A673 (cell line): ENCODE results near the gene MMP21.

Experiments used
- EZH2 ChIP-seq: fragments of 200-600 bp; sonication (generic); IDR thresholded peaks from 2 replicates; pipeline ENCODE4 v1.6.1; 2017; ENCODE audit warnings: borderline replicate concordance, low read depth, mild to moderate bottlenecking, mixed read lengths, antibody characterized with exemption, low read length; ENCODE audit not compliant: poor library complexity, severe bottlenecking
- TF ChIP-seq, protein P1 (sequence below): fragments of 300-800, 200-600 bp; sonication (generic); conservative IDR thresholded peaks from 2 replicates; pipeline ENCODE4 v1.5.1; 2017; ENCODE audit warnings: low read depth, mild to moderate bottlenecking, antibody characterized with exemption, low read length, moderate library complexity, mixed read lengths

GRCh38 chr10:125822878-125823662 is 47.4 kb upstream of the MMP21 start, which contains the start of the genes BCCIP and UROS:
- TF ChIP-seq, protein P1, sequence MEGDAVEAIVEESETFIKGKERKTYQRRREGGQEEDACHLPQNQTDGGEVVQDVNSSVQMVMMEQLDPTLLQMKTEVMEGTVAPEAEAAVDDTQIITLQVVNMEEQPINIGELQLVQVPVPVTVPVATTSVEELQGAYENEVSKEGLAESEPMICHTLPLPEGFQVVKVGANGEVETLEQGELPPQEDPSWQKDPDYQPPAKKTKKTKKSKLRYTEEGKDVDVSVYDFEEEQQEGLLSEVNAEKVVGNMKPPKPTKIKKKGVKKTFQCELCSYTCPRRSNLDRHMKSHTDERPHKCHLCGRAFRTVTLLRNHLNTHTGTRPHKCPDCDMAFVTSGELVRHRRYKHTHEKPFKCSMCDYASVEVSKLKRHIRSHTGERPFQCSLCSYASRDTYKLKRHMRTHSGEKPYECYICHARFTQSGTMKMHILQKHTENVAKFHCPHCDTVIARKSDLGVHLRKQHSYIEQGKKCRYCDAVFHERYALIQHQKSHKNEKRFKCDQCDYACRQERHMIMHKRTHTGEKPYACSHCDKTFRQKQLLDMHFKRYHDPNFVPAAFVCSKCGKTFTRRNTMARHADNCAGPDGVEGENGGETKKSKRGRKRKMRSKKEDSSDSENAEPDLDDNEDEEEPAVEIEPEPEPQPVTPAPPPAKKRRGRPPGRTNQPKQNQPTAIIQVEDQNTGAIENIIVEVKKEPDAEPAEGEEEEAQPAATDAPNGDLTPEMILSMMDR: no peak
- no peak for TF ChIP-seq EZH2
